ENCODE data around the gene NRL.
"Not testable (repeated sequence)": the region's sequence is repeated elsewhere in the genome, so short reads cannot be mapped to it uniquely, and the experiment has no call there.

The NRL gene

GRCh38 chr14:24113801-24114531 is 783 bp downstream of the NRL start:
- in situ Hi-C loops (cut with HindIII; ENCODE audit: low pct_unique_long_range_greater_than_20kb, low sequenced_read_pairs): no loop called here
- peak; percentile 16 to 88 for DNase-seq (ENCODE audit: low read depth in 1 of 2, low spot score in 1 of 2)
- no peak for TF ChIP-seq JUND (IDR thresholded peaks at IDR 0.05; ENCODE audit: low read depth)

- no peak for TF ChIP-seq JUND (IDR thresholded peaks at IDR 0.05; ENCODE audit: low read depth)
- in situ Hi-C loops (cut with HindIII; ENCODE audit: low pct_unique_long_range_greater_than_20kb, low sequenced_read_pairs): no loop called here
- DNase-seq (ENCODE audit: low read depth in 1 of 2, low spot score in 1 of 2): no peak
Observed at GRCh38 chr14:24113379-24113800, 1.4 kb downstream of the NRL start.

GRCh38 chr14:24110523-24110922 is 4.2 kb downstream of the NRL start:
- in situ Hi-C loops (cut with HindIII; ENCODE audit: low pct_unique_long_range_greater_than_20kb, low sequenced_read_pairs): no loop called here

GRCh38 chr14:24110060-24110459 is 4.7 kb downstream of the NRL start:
- no peak for DNase-seq (ENCODE audit: low read depth in 1 of 2, low spot score in 1 of 2)
- TF ChIP-seq JUND (IDR thresholded peaks at IDR 0.05; ENCODE audit: low read depth): no peak
- in situ Hi-C loops (cut with HindIII; ENCODE audit: low pct_unique_long_range_greater_than_20kb, low sequenced_read_pairs): no loop called here

More at GRCh38 chr14:24110523-24110922, 4.2 kb downstream of the NRL start:
- no peak for TF ChIP-seq JUND (IDR thresholded peaks at IDR 0.05; ENCODE audit: low read depth)
- no peak for DNase-seq (ENCODE audit: low read depth in 1 of 2, low spot score in 1 of 2)

- no peak for DNase-seq (ENCODE audit: low read depth in 1 of 2, low spot score in 1 of 2)
- in situ Hi-C loops (cut with HindIII; ENCODE audit: low pct_unique_long_range_greater_than_20kb, low sequenced_read_pairs): no loop called here
- TF ChIP-seq JUND (IDR thresholded peaks at IDR 0.05; ENCODE audit: low read depth): no peak
Observed at GRCh38 chr14:24108336-24108874, 6.3 kb downstream of the NRL start.

- DNase-seq (ENCODE audit: low read depth in 1 of 2, low spot score in 1 of 2): no peak
- no peak for TF ChIP-seq JUND (IDR thresholded peaks at IDR 0.05; ENCODE audit: low read depth)
- in situ Hi-C loops (cut with HindIII; ENCODE audit: low pct_unique_long_range_greater_than_20kb, low sequenced_read_pairs): no loop called here
Observed at GRCh38 chr14:24106672-24107271, 8.0 kb downstream of the NRL start.

- in situ Hi-C loops (cut with HindIII; ENCODE audit: low pct_unique_long_range_greater_than_20kb, low sequenced_read_pairs); DNase-seq (ENCODE audit: low read depth in 1 of 2, low spot score in 1 of 2): not testable (repeated sequence)
Observed at GRCh38 chr14:24105609-24106239, 9.0 kb downstream of the NRL start.

- TF ChIP-seq JUND (IDR thresholded peaks at IDR 0.05; ENCODE audit: low read depth): no peak
- in situ Hi-C loops (cut with HindIII; ENCODE audit: low pct_unique_long_range_greater_than_20kb, low sequenced_read_pairs): no loop called here
- DNase-seq (ENCODE audit: low read depth in 1 of 2, low spot score in 1 of 2): no peak
Observed at GRCh38 chr14:24103451-24103850, 11.3 kb downstream of the NRL start.

- TF ChIP-seq JUND (IDR thresholded peaks at IDR 0.05; ENCODE audit: low read depth): no peak
- no peak for DNase-seq (ENCODE audit: low read depth in 1 of 2, low spot score in 1 of 2)
- in situ Hi-C loops (cut with HindIII; ENCODE audit: low pct_unique_long_range_greater_than_20kb, low sequenced_read_pairs): no loop called here
Observed at GRCh38 chr14:24102357-24103048, 12.2 kb downstream of the NRL start.

GRCh38 chr14:24100982-24101494 is 13.7 kb downstream of the NRL start:
- no peak for DNase-seq (ENCODE audit: low read depth in 1 of 2, low spot score in 1 of 2)
- TF ChIP-seq JUND (IDR thresholded peaks at IDR 0.05; ENCODE audit: low read depth): no peak
- in situ Hi-C loops (cut with HindIII; ENCODE audit: low pct_unique_long_range_greater_than_20kb, low sequenced_read_pairs): no loop called here

- TF ChIP-seq JUND (IDR thresholded peaks at IDR 0.05; ENCODE audit: low read depth): no peak
- no peak for DNase-seq (ENCODE audit: low read depth in 1 of 2, low spot score in 1 of 2)
- in situ Hi-C loops (cut with HindIII; ENCODE audit: low pct_unique_long_range_greater_than_20kb, low sequenced_read_pairs): no loop called here
Observed at GRCh38 chr14:24100197-24100981, 14.4 kb downstream of the NRL start.

All from T47D (cell line).